H9 (cell line): ENCODE data around the gene UVRAG. TPM values are rescaled to one million over a fixed set of nuclear protein-coding genes. Genes with fewer than 3 reads are reported as not detected.

ENCODE experiments used
- DNase-seq: peaks from one replicate; pipeline ENCODE4 v3.0.0-alpha.2; 2017
- H2AFZ ChIP-seq: one replicate; pipeline ENCODE4 v1.6.1; 2013; ENCODE audit warnings: mild to moderate bottlenecking, low read length, control low read depth, moderate library complexity
- H2AK5ac ChIP-seq: 2 replicates; pipeline ENCODE4 v1.6.1; 2013; ENCODE audit warnings: low read length, control low read depth, mixed read lengths; ENCODE audit not compliant: insufficient read length
- H2BK120ac ChIP-seq: one replicate; pipeline ENCODE4 v1.6.1; 2013; ENCODE audit warnings: low read depth, mild to moderate bottlenecking, low read length, control low read depth, inconsistent platforms; ENCODE audit not compliant: poor library complexity, severe bottlenecking
- H2BK12ac ChIP-seq: 2 replicates; pipeline ENCODE4 v1.6.1; 2013; ENCODE audit warnings: low read length, control low read depth, mixed read lengths, low read depth; ENCODE audit not compliant: insufficient read length
- H2BK15ac ChIP-seq: 2 replicates; pipeline ENCODE4 v1.6.1; 2013; ENCODE audit warnings: low read depth, low read length, control low read depth
- H2BK20ac ChIP-seq: one replicate; pipeline ENCODE4 v1.6.1; 2013; ENCODE audit warnings: low read depth, mild to moderate bottlenecking, low read length, control low read depth, inconsistent platforms; ENCODE audit not compliant: poor library complexity, severe bottlenecking
- H2BK5ac ChIP-seq: 2 replicates; pipeline ENCODE4 v1.6.1; 2013; ENCODE audit warnings: low read length, control low read depth, mixed read lengths; ENCODE audit not compliant: insufficient read length
- H3K14ac ChIP-seq: 2 replicates; pipeline ENCODE4 v1.6.1; 2013; ENCODE audit warnings: low read length, control low read depth; ENCODE audit not compliant: insufficient read depth
- H3K18ac ChIP-seq: 2 replicates; pipeline ENCODE4 v1.6.1; 2013; ENCODE audit warnings: low read depth, mild to moderate bottlenecking, mixed read lengths, low read length, control low read depth; ENCODE audit not compliant: insufficient read length
- H3K23ac ChIP-seq: 2 replicates; pipeline ENCODE4 v1.6.1; 2013; ENCODE audit warnings: low read length, control low read depth, mixed read lengths, low read depth; ENCODE audit not compliant: insufficient read length
- H3K23me2 ChIP-seq: 2 replicates; pipeline ENCODE4 v1.6.1; 2013; ENCODE audit warnings: low read depth, mild to moderate bottlenecking, mixed read lengths, low read length, control low read depth; ENCODE audit not compliant: insufficient read length, poor library complexity, severe bottlenecking
- H3K27ac ChIP-seq: 2 replicates; pipeline ENCODE4 v1.5.1; 2013; ENCODE audit warnings: low read length, control low read depth, mixed read lengths, low read depth; ENCODE audit not compliant: insufficient read length
- H3K27me3 ChIP-seq: 2 replicates; pipeline ENCODE4 v1.6.1; 2013; ENCODE audit warnings: low read length, control low read depth, inconsistent platforms; ENCODE audit not compliant: insufficient read depth
- H3K4ac ChIP-seq: 2 replicates; pipeline ENCODE4 v1.6.1; 2013; ENCODE audit warnings: low read depth, mild to moderate bottlenecking, control low read depth, inconsistent platforms, low read length, moderate library complexity
- H3K4me1 ChIP-seq: 2 replicates; pipeline ENCODE4 v1.6.1; 2013; ENCODE audit warnings: low read length, control low read depth, inconsistent platforms; ENCODE audit not compliant: insufficient read depth
- H3K4me2 ChIP-seq: 2 replicates; pipeline ENCODE4 v1.6.1; 2013; ENCODE audit warnings: low read length, control low read depth, mixed read lengths; ENCODE audit not compliant: insufficient read length, insufficient read depth
- H3K56ac ChIP-seq: 2 replicates; pipeline ENCODE4 v1.6.1; 2013; ENCODE audit warnings: low read depth, mild to moderate bottlenecking, mixed read lengths, low read length, control low read depth; ENCODE audit not compliant: insufficient read length
- H3K79me1 ChIP-seq: 2 replicates; pipeline ENCODE4 v1.6.1; 2013; ENCODE audit warnings: low read depth, mild to moderate bottlenecking, moderate library complexity, low read length, control low read depth, inconsistent platforms; ENCODE audit not compliant: insufficient read depth, poor library complexity, severe bottlenecking
- H3K79me2 ChIP-seq: 2 replicates; pipeline ENCODE4 v1.6.1; 2013; ENCODE audit warnings: low read length, control low read depth, inconsistent platforms; ENCODE audit not compliant: insufficient read depth
- H3K9ac ChIP-seq: 2 replicates; pipeline ENCODE4 v1.6.1; 2013; ENCODE audit warnings: low read length, control low read depth, mixed read lengths; ENCODE audit not compliant: insufficient read length; ENCODE audit errors: extremely low read depth
- H3K9me3 ChIP-seq: one replicate; pipeline ENCODE4 v1.6.1; 2013; ENCODE audit warnings: low read depth, low read length, inconsistent platforms; ENCODE audit not compliant: control insufficient read depth
- H3T11ph ChIP-seq: one replicate; pipeline ENCODE4 v1.6.1; 2013; ENCODE audit warnings: mild to moderate bottlenecking, low read length, control low read depth, inconsistent platforms
- H4K20me1 ChIP-seq: one replicate; pipeline ENCODE4 v1.6.1; 2013; ENCODE audit not compliant: control insufficient read depth, insufficient read length, insufficient read depth
- H4K5ac ChIP-seq: 2 replicates; pipeline ENCODE4 v1.6.1; 2013; ENCODE audit warnings: low read depth, mild to moderate bottlenecking, mixed read lengths, low read length, control low read depth; ENCODE audit not compliant: insufficient read length
- H4K8ac ChIP-seq: replicated peaks from 2 replicates; pipeline ENCODE4 v1.6.1; 2013; ENCODE audit warnings: low read length, control low read depth, mixed read lengths, low read depth; ENCODE audit not compliant: insufficient read length
- H4K91ac ChIP-seq: 2 replicates; pipeline ENCODE4 v1.6.1; 2013; ENCODE audit warnings: low read depth, mild to moderate bottlenecking, moderate library complexity, mixed read lengths, low read length, control low read depth; ENCODE audit not compliant: insufficient read length
- H3K27ac Mint-ChIP-seq, 3 experiments: 2 replicates in 2 of 3; 3 replicates in 1 of 3; pipeline ENCODE4 v1.8.0; 2020 to 2021; ENCODE audit warnings: mixed read lengths in 3 of 3, mild to moderate bottlenecking in 1 of 3, moderate library complexity in 1 of 3
- H3K27me3 Mint-ChIP-seq: 2 replicates; pipeline ENCODE4 v1.8.0; 2021; ENCODE audit warnings: low read depth, mild to moderate bottlenecking, moderate library complexity, mixed read lengths
- H3K36me3 Mint-ChIP-seq, 3 experiments: 2 replicates in 2 of 3; 3 replicates in 1 of 3; pipeline ENCODE4 v1.8.0; 2020 to 2021; ENCODE audit warnings: low read depth in 3 of 3, mixed read lengths in 3 of 3; ENCODE audit not compliant: insufficient read depth in 1 of 3
- H3K4me1 Mint-ChIP-seq, 2 experiments: 2 replicates each; pipeline ENCODE4 v1.8.0; 2020; ENCODE audit warnings: mixed read lengths in 2 of 2
- H3K4me3 Mint-ChIP-seq, 2 experiments: 2 replicates in 1 of 2; 3 replicates in 1 of 2; pipeline ENCODE4 v1.8.0; 2020 to 2021; ENCODE audit warnings: mild to moderate bottlenecking in 2 of 2, mixed read lengths in 2 of 2, moderate library complexity in 1 of 2
- H3K9me3 Mint-ChIP-seq, 2 experiments: 2 replicates in 1 of 2; 3 replicates in 1 of 2; pipeline ENCODE4 v1.8.0; 2020; ENCODE audit warnings: mild to moderate bottlenecking in 2 of 2, mixed read lengths in 2 of 2, moderate library complexity in 1 of 2
- WGBS: extraction: QIAGEN DNeasy Blood & Tissue Kit; methylation state at CpG from one replicate; pipeline ENCODE4 v1.1.7; 2013; ENCODE audit warnings: missing lambda C conversion rate, low lambda C conversion rate, mixed read lengths; ENCODE audit not compliant: insufficient read length; ENCODE audit errors: extremely low coverage; 5-methylcytosine and 5-hydroxymethylcytosine counted together
- total RNA-seq: library from RNA; stranded (reverse); gene quantifications from 2 replicates; pipeline ENCODE4 v1.2.1, GENCODE V29; 2021
- TF ChIP-seq, protein P1 (sequence below): fragments of 200-600 bp; sonication (generic); conservative IDR thresholded peaks from 3 replicates; pipeline ENCODE4 v1.8.0; 2021; ENCODE audit warnings: antibody characterized with exemption, mild to moderate bottlenecking

Gene UVRAG
- total RNA-seq, 1 experiment from 2014 or later: 18.5 TPM

GRCh38 chr11:76025068-76025467 lies 210.1 kb downstream of the UVRAG start:
- DNase-seq: no peak
- no peak overlapping the region for H3K9ac ChIP-seq
- H3K27ac Mint-ChIP-seq: peak overlapping the region in 1 of 3 experiments; percentile 22; a peak in 1 of 7 replicates

More at GRCh38 chr11:76025068-76025467, 210.1 kb downstream of the UVRAG start:
- Histone ChIP-seq H3K56ac (no peak overlapping the region), H4K5ac (no peak overlapping the region), H3K18ac (no peak overlapping the region), H4K20me1 (no peaks in the 10 kb centered on the region), H3K4me1 (no peaks in the 10 kb centered on the region), H3K4ac (no peak overlapping the region), H2BK5ac (no peak overlapping the region), H2AFZ (no peak overlapping the region), H3K23ac (no peak overlapping the region), H2BK20ac (no peak overlapping the region), H2BK12ac (no peak overlapping the region), H4K91ac (no peak overlapping the region), H3K27me3 (no peaks in the 10 kb centered on the region), H2AK5ac (no peak overlapping the region), H3K9me3 (no peaks in the 10 kb centered on the region), H3T11ph (no peak overlapping the region), H3K23me2 (no peaks in the 10 kb centered on the region), H3K14ac (no peak overlapping the region), H3K79me1 (no peaks in the 10 kb centered on the region), H4K8ac (no peak overlapping the region), H3K4me2 (no peak overlapping the region), H3K79me2 (no peaks in the 10 kb centered on the region), H2BK15ac (no peak overlapping the region), H2BK120ac (no peak overlapping the region), H3K27ac (no peak overlapping the region)
- TF ChIP-seq, protein P1, sequence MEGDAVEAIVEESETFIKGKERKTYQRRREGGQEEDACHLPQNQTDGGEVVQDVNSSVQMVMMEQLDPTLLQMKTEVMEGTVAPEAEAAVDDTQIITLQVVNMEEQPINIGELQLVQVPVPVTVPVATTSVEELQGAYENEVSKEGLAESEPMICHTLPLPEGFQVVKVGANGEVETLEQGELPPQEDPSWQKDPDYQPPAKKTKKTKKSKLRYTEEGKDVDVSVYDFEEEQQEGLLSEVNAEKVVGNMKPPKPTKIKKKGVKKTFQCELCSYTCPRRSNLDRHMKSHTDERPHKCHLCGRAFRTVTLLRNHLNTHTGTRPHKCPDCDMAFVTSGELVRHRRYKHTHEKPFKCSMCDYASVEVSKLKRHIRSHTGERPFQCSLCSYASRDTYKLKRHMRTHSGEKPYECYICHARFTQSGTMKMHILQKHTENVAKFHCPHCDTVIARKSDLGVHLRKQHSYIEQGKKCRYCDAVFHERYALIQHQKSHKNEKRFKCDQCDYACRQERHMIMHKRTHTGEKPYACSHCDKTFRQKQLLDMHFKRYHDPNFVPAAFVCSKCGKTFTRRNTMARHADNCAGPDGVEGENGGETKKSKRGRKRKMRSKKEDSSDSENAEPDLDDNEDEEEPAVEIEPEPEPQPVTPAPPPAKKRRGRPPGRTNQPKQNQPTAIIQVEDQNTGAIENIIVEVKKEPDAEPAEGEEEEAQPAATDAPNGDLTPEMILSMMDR: no peak
- no CpG with 5 or more reads among the region's 1 CpG for WGBS
- Mint-ChIP-seq H3K4me1 (peaks cover 12 to 14% of the 10 kb centered on the region in 2 experiments), H3K4me3 (no peak overlapping the region), H3K27me3 (no peaks in the 10 kb centered on the region), H3K36me3 (peaks cover 13 to 26% (median 26%) of the 10 kb centered on the region in 3 experiments), H3K9me3 (no peaks in the 10 kb centered on the region; a peak in 1 of 5 replicates)
